HPDE6-E6E7 (cell line): ENCODE results near the gene KRT10.
"Not testable (repeated sequence)": the region's sequence is repeated elsewhere in the genome, so short reads cannot be mapped to it uniquely, and the experiment has no call there.

ENCODE experiments used
- DNase-seq: peaks from one replicate; pipeline ENCODE4 v3.0.0; 2011; ENCODE audit warnings: missing footprints; ENCODE audit errors: extremely low spot score

KRT10 gene

GRCh38 chr17:40833882-40834281, 11.5 kb upstream of the KRT10 start:
- DNase-seq, result no peak

DNA sequence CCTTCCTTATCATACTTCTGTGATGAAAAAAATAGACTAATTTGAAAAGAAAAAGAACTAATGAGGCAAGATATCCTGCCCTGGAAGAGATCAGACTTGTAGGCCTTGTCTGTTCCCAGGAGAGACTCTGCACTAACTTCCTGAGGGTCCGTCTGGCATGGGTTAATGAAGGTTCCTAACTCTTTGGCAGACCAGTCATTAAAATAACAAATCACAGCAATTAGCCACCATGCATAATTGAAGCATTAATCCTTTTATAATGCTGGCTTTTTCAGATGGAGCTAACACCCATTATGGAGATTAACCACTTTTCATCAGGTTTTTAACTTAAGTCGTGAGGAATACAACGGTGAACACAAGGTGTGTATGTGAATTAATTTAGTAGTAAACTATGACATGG, 10.4 kb upstream of the KRT10 start:
- DNase-seq, result no peak

DNA sequence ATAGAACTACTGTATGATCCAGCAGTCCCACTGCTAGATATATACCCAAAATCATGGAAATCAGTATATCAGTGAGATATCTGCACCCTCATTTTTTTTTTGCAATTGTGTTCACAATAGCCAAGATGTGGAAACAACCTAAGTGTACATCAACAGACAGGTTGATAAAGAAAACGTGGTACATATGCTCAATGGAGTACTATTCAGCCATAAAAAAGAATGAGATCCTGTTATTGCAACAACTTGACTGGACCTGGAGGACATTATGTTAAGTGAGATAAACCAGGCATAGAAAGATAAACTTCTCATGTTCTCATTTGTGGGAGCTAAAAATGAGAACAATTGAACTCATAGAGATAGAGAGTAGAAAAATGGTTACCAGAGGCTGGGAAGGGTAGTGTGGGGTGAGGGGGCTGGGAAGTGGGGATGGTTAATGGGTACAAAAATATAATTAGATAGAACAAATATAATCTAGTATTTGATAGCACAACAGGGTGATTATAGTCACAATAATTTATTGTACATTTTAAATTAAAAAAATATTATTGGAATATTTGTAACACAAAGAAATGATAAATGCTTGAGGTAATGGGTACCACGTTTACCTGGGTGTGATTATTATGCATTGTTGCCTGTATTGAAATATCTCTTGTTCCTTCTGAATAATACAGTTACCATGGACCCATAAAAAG, 7.8 kb upstream of the KRT10 start:
- DNase-seq, result no peak

DNA sequence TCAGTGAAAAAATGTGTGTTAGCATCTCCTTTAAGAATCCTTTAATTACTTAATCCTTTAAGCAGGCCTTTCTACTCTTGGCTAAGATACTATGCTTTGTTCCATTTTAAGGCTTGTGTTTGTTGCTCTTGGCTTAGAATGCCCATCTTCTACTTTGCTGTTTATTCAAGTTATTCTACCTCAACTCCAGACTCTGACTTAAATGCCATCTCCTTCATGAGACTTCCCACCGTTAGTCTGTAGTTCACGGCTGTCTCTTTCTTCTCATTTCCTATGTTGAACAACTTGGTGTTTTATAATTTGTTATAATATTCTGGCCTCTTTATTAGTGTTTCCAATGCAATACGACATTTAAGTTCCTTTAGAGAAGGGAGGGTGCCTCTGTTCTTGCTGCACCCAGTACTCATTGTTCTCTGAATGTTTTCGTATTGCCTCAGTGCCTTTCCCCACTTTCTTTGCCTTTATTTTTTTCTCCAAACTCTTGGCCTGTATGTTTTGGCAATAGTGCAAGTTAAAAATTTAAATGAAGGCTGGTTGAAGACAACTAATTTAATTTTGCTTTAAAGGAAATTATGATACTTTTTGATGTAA, 6.1 kb upstream of the KRT10 start:
- no peak for DNase-seq

DNA sequence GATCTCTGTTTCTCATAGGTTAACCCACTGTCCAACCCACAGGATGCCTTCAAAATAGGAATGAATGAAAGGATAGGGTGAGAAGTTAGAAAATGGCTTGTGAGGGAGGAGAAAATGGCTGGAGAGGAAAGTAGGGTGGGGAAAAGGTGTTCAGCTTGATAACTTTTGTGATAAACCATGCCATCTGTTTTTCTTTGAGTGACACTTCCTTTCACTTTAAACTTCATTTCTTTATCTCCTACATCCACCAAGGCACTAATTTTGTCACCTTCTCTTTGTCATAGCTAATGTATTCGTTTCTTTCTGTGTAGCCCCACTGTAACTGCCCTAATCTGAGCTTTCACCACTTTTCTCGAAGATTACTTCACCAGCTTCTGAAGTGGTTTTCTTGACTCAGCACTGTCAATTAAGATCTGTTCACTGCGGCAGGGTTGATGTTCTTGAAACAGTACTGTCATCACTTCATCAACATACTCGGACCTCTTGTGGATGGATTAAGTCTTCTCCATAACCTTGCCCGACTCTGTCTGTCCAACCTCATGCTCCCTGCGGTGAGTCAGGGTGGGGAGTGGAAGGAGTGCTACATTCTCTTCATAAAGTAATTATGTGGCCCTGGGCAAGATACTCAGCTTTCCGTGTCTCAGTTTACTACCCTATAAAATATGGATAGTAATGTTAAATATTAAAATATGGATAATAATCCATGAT, 5.5 kb upstream of the KRT10 start:
- DNase-seq, result peak; percentile 40

GRCh38 chr17:40825599-40825998, 3.2 kb upstream of the KRT10 start:
- no peak for DNase-seq

GRCh38 chr17:40824015-40824832, 1.8 kb upstream of the KRT10 start:
- DNase-seq, result no peak

DNA sequence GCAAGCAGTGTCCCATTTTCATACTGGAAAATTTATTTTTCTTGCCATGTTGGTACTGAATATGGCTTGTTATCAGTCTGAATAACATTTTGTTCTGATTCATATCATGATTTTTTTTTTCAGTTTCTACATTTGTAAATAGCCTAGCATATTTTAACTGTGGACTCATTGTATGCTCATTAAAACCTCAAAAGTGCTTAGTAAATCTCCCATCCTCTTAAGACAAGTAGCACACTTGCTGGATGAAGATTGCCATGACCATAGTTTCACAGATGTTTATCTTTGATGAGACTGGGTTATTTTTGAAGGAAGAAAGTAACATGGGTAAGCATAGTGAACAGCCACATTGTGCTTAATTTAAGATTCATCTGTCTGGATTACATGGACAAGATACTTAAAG, 878 bp downstream of the KRT10 start:
- DNase-seq, result no peak

- no peak for DNase-seq
Observed at GRCh38 chr17:40820228-40820838, 2.1 kb downstream of the KRT10 start.

DNA sequence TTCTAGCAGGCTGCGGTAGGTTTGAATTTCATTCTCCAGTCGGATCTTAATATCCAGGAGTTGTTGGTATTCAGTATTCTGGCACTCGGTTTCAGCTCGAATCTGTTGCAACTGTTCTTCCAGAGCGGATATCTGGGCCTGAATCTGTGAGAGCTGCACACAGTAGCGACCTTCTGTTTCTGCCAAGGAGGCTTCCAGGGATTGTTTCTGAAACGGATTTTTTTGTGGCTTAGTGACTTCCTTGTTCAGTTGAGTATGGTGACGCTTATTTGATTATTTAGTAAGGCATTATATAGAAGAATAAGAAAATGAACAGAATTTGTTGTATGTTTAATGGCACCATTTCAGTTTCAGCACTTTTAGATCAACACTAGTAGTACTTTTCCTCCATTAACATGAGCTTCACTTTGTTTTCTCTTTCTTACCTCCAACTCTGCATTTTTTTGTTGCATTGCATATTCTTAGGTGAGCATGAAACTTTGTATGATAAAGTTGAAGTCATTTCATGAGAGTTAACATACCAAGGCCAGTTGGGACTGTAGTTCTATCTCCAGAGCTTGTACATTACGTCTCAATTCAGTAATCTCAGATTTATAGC, 2.8 kb downstream of the KRT10 start:
- DNase-seq, result no peak

GRCh38 chr17:40818733-40819527, 3.5 kb downstream of the KRT10 start:
- DNase-seq, result peak; percentile 49

GRCh38 chr17:40818343-40818732, 4.1 kb downstream of the KRT10 start:
- no peak for DNase-seq

GRCh38 chr17:40817103-40817682, 5.2 kb downstream of the KRT10 start:
- DNase-seq, result no peak

DNA sequence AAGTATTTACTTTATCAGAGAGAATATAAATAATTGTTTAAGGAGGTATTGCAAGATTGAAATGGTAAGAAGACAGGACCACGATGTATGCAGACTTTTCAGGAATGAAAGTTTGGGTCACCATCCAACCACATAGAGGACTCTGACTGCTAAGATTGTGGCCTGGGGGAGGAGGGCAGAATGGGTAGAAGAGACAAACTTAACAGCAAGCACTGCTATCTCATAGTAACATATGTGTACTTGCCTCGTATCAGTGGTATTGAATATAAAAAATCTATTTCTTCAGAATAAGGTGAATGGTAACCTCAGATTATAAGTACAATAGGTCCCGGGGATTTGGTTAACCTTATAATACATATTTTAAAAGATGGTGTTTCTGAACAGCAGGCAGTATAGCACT, 5.8 kb downstream of the KRT10 start:
- DNase-seq, result no peak

GRCh38 chr17:40815381-40815780, 7.0 kb downstream of the KRT10 start:
- no peak for DNase-seq

DNA sequence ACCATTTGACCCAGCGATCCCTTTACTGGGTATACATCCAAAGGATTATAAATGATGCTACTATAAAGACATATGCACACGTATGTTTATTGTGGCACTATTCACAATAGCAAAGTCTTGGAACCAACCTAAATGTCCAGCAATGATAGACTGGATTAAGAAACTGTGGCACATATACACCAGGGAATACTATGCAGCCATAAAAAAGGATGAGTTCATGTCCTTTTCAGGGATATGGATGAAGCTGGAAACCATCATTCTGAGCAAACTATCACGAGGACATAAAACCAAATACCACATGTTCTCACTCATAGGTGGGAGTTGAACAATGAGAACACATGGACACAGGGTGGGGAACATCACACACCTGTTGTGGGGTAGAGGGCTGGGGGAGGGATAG, 7.8 kb downstream of the KRT10 start:
- not testable (repeated sequence) for DNase-seq

DNA sequence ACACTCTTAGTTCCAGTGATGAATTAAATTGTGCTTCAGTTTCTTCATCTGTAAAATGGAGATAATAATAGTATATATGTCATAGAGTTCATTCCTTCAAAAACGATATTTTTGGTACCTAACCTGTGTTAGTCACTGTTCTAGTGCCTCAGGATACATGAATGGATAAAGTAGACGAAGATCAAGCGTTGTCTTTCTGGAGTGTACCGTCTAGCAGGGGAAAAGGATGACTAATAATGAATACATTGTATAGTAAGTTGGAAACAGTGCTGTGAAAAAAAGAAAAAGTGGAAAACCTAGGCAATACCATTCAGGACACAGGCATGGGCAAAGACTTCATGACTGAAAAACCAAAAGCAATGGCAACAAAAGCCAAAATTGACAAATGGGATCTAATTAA, 8.6 kb downstream of the KRT10 start:
- DNase-seq, result peak; percentile 66

DNA sequence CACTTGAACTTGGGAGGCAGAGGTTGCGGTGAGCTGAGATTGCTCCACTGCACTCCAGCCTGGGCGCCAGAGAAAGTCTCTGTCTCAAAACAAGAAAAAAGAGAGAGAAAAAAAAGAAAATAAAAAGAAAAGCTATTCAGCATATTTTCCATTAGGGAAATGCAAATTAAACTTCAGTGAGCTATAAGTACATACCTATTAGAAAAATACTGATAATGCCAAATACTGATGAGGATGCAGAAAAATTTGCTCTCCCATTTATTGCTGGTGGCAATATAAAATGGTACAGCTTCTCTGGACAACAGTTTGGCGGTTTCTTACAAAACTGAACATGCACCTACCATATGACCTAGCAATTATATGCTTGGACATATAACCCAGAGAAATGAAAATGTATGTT, 9.8 kb downstream of the KRT10 start:
- no peak for DNase-seq

DNA sequence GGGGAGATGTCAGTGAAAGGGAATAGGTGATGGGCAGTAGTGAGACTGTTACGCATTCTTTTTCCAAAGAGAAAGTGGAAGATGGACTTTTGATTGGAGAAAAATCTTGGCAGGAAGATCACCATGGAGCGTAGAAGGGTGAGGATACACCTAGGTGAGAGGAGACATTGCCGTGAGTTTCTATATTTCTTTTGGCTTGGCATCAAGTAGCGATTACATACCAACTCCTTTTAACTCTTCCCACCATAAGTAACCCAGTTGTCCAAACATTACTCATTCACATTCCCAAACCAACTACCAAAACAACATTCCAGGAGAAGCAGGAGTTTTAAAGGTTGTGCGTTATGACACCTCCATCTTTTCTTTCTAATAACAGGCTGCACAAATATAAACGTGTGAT, 11.9 kb downstream of the KRT10 start:
- no peak for DNase-seq

DNA sequence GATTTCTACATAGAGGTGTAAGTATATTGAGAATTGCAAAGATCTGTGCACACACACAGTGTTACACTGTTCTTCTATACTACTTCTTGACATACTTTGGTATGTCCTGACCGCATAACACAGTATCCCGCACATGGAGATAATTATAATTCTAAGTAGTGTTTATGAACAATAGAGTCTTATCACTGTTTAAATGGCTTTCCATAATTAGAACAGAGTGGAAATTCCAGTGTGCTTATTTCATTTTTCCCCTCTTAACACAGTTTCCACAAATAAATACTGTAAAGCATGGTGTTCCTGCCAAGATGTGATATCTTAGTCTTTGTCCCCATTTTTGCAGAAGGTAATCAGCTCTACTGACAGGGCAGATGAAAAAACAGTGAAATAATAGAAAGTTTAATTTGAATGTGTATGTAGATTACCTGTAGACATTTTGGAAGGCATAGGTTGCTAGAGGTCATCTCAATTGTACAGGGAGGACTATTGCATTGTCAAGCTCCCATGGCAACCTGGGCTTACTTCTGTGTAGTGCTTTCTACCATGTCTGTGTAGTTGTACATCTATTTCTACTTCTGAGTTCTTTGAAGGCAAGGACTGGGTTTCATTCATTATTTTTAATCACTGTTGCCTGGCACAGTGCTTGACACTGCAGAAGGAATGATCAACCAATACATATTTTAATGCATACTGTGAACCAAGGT, 12.5 kb downstream of the KRT10 start:
- DNase-seq, result no peak
